GM23338 (cell line): Measurements from ENCODE around the gene CELSR3.

Experiments
- POLR2AphosphoS5 ChIP-seq: IDR thresholded peaks from 2 replicates; pipeline ENCODE4 v1.6.1; 2016; ENCODE audit warnings: antibody characterized with exemption, low read depth
- TF ChIP-seq, protein P1 (sequence below), 2 experiments: fragments of 200-600 bp in 1 of 2; sonication (generic) in 1 of 2; conservative IDR thresholded peaks; 2 replicates each; pipeline versions ENCODE4 v1.5.1 to v1.6.1; 2016 to 2017; ENCODE audit warnings: antibody characterized with exemption in 2 of 2, low read depth in 2 of 2, mild to moderate bottlenecking in 2 of 2, moderate library complexity in 1 of 2

DNA sequence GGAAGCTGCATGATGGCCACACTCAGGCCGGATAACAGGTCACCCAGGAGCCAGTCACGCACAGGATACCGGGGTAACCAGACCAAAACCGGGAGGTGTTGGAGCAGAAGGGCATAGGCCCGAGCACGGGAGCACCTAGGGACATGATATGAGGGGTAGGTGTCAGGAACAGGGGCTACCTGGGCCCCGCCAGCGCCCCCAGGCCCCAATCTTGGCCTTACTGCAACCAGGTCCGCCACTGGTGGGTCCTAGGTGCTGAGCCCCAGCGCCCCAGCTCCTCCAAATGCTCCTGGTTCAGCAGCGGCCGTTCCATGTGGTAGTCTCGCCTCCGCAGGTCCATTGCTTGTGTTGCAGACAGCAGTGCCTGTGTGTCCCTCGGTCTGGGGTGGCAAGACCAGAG lies 29.4 kb downstream of the CELSR3 start:
- TF ChIP-seq POLR2AphosphoS5 = no peak
- TF ChIP-seq, protein P1, sequence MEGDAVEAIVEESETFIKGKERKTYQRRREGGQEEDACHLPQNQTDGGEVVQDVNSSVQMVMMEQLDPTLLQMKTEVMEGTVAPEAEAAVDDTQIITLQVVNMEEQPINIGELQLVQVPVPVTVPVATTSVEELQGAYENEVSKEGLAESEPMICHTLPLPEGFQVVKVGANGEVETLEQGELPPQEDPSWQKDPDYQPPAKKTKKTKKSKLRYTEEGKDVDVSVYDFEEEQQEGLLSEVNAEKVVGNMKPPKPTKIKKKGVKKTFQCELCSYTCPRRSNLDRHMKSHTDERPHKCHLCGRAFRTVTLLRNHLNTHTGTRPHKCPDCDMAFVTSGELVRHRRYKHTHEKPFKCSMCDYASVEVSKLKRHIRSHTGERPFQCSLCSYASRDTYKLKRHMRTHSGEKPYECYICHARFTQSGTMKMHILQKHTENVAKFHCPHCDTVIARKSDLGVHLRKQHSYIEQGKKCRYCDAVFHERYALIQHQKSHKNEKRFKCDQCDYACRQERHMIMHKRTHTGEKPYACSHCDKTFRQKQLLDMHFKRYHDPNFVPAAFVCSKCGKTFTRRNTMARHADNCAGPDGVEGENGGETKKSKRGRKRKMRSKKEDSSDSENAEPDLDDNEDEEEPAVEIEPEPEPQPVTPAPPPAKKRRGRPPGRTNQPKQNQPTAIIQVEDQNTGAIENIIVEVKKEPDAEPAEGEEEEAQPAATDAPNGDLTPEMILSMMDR (conservative IDR thresholded peaks at IDR 0.05; ENCODE audit: low read depth in 2 of 2) = no peak
